ENCODE measurements around the gene NCAM1.

The NCAM1 gene

DNA sequence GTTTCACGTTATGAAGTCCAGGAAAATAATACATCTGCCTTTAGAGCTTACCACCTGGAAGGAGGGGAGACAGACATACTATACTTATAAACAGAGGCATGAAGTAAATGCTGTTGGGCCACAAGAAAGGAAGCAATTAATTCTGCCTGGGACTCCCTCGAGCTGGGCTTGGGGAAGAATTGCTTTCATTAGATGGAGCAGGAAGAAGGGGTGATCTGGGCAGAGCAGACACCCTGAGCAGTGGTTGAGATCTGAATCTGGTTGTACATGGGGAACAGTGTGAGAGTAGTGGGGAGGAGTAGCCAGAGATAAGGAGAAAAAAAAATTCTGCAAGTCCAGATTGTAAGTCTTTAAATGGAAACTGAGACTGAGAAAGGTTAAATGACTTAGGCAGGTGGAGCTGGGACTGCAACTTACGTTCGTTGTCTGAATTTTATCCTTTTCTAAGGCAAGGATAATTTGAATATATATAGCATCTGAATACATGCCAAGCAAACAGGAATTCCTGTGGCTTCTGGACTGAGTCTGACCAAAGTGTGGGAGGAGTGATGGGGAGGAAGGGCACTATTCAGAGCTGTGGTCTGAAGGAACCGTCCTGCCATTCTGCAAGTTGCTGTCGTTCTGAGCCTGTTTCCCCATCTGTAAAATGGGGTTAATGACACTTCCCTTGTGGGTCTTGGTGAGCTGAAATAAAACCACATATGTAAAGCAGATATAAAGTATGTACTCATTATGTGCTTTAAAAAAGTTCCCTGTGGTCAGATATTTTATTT is 7.9 kb downstream of the NCAM1 start:
- no peak for DNase-seq

DNA sequence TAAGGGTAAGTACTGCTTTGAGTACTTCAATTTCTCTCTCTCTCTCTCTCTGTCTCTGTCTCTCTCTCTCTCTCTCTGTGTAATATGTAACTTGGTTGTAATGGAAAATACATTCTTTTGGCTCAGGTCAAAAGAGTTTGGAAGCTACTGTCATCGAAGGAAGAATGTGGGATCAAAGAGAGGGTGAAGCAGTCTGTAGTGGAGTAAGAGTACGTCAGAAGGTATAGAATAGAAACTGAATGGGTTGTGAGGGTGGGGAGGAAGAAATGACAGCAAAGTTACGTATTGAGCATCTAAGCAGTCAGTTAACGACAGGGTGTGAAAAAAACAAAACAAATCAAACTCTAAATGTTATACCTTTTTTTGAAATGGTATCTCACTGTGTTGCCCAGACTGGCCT is 10.0 kb downstream of the NCAM1 start:
- DNase-seq = no peak

DNA sequence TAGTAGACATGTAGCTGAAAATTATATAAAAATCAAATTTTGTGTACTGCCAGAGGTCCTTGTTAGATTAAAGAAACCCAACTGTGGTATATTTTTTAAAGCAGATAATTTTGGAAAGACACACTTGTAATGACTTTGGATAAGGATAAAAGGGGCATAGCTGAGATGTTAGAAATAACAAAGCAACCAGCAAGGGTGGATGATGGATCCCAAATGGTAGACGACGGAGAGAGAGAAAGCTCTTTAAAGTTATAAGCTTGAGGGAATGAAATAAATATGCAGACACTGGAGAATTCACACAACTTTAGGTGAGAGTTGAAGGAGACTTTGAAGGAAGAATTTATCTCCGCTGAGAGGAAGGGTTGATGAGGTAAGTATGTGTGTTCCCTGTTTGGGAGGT is 10.6 kb downstream of the NCAM1 start:
- no peak for DNase-seq

DNA sequence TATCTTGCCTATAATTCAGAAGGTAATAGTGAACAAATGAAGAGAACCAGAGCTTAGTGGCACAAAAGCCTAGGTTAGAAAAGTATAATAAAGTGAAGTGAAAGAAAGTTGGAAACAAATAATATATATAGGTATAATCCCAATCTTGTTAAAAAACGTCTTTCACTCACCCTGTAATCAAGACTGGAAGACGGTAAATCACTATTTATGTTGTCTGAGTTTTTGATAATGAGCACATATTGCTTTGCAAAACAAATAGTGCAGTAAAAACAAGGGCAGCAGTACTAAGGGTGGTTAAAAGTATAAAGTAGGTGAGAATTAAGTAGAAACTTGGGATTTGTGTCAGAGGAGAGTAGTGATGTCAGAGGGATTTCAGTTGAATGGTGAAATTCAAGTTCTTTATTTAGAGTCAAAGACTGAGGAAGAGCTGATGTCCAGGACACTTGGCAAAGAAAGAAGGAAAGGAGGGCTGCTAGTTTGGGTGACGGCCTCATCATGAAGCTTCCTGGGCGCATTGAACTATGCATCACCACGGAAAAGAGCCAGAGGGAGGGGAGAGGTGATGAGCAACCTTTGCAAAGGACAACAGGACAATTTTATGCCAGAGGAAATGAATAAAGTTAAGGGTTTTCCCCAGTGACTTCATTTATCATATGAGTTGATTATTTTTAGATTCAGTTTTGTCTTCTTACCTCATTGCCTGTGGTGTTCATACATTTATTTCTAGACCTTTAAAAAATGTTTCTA is 11.4 kb downstream of the NCAM1 start:
- DNase-seq = no peak

DNA sequence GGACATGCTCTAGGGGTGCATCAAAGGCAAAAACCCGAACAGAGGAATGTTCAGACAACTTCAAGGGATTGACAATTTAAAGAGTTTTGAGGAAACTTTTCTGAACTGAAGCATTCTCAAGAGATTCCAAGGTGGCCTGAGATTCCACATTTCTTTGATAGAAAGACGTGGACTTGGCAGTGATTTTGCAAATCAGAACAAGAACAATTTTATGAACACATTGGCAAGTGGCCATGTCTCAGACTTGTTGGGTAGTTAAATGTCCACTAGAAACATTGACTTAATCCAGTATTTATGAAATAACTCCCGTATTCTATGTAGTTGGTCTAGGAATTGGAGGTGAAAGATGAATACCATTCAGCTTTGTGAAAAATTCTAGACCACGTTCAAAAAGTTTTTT is 13.8 kb downstream of the NCAM1 start:
- DNase-seq = no peak

DNA sequence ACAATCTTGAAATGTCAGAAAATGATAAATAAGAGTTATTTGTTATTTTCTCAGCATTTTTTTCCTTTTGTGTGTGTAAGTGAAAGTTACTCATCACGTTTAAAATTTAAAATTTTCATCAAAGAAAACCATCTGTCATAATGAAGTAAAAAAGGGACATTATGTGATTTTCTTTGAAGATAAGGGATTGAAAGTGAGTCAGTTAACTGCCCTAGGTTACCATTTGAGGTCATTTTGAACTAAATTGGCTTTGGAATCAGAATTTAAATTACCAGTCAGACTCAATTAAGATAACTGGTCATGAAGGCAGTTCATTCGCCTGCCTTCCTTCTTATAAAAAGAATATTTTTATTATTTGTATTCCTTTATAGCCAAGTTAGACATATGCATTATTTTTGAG is 14.3 kb downstream of the NCAM1 start:
- no peak for DNase-seq

DNA sequence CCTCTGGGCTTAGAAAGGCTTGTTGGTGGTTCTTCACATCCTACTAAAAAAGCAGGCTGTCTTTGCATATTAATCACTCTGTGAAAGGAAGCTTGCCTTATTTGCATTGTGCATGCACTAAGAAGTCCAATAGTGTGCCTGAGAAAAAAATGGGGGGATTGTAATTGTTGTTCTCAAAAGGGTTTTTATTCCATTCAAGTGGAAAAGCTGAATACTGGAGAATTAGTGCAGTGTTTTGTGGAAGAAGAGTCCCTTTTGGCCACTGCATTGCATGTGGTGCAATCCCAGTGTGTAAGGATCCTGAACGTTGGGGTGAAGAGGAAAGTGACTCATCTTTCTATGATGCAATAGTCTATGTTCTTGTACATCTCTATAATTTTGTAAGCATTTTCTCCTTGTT is 16.5 kb downstream of the NCAM1 start:
- no peak for DNase-seq

DNA sequence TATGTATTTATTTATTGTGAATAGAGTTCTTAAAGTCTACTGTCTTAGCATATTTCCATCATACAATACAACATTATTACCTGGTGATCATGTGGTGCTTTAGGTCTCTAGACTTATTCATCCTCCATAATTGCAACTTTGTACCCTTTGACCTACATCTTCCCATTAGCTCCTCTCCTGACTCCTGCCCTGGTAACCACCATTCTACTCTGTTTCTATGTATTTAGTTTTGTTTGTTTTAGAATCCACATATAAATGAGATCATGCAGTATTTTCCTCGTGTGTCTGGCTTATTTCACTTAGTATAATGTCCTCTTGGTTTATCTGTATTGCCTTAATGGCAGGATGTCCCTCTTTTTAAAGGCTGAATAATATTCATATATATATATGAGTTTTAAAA is 22.7 kb downstream of the NCAM1 start:
- no peak for DNase-seq

DNA sequence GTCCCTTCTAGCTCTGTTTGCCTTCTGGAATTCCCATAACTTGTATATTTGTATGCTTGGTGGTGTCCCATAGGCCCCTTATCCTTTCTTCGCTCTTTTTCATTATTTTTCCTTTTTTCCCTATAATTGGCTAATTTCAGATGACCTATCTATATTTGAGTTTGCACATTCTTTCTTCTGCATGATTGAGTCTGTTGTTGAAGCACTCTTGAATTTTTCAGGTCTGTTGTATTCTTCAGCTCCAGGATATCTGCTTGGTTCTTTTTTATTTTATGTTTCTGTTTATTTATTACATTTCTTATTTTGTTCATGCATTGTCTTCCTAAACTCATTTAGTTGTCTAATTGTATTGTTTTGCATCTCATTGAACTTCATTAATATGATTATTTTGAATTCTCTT is 28.0 kb downstream of the NCAM1 start:
- no peak for DNase-seq

DNA sequence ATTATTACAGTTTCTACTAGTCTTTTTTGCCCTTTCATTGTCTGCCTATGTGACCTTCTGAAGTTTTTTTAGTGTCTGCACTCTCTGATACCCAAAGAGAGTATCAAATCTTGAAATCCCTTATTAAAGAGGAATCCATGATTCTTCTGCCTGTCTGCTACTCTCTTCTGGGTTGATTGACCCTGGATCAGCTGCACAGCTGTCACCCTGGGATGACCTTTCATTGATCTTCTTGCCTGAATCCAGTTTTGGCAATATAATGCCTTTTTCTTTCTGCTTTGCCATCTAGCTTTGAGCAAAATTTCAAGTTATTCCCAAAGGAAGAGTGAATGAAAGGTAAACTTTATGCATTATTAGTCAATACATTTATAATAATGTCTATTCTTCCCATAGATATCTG is 32.6 kb downstream of the NCAM1 start:
- no peak for DNase-seq

DNA sequence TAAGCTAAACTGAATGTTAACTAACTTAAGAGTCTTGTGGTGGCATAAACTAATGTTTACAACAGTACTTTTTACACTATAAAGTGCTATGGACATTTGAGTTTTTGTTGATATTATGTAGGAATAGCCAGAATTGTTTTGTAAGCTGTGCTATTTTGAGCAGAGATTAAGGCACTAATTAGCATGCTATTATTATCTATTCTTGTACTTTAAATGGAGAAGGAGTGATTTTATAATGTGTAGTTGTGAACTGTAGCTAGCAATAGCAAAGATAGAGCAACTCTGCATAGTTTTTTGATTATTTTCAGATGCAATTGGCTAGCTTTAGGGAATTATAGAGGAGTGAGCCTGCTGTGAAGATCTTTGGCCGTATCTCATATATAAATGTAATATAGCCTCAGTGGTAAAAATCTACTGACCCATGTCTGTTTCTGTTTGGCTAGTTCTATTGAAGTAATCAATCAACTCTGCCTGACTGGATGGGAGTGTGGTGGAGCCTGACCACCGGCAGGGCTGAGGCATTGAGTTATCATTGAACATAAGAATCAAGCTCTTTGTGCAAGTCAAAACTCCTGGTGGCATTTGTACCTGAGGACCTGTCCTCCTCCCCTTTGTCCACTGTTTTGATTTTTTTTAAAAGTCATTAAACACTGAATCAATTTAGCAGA is 34.3 kb downstream of the NCAM1 start:
- DNase-seq = no peak

DNA sequence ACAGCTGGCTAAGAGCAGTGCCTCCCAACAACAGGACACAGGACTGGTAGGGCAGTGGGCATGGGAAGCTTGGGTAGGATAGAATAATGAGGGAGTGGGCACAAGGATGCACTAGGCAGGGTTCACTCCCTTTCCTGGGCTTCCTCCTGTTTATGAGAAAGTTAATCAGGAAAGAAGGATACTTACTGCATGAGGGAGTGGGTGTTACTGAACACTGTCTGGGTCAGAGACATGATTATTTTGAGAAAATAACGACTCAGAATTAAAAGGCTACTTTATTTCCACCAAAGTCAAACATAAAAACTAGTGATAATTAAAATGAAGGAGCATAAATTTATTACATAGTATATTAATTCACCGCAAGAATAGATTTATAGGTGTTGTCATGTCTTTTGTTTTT is 35.8 kb downstream of the NCAM1 start:
- no peak for DNase-seq

DNA sequence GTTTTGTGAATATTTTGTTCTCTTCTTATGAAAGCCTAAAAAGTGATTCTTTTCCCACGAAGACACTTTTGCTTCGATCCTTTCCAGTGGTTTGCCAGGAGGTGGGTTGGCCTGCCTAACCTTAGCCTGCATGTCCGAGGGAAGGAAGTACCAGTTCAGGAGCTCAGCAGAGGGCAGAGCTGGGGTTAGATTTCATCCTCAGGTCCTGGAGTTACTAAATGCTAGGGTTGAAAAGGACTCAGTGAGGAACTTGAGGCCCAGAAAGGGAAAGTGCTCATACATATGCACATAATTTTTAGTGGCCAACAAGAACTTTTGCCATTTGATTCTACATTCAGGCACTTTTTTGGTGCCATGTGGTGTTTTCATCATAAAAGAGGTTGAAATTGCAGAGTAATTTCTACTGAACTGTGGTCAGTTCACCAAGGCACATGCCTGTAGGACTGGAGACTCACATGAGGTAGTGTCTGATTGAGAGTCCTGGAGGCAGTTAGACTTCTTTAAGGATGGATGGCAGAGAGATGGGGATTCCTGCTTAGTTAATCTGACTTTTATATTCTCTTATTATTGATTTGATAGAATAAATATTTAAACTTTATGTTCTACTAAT is 36.7 kb downstream of the NCAM1 start:
- no peak for DNase-seq

DNA sequence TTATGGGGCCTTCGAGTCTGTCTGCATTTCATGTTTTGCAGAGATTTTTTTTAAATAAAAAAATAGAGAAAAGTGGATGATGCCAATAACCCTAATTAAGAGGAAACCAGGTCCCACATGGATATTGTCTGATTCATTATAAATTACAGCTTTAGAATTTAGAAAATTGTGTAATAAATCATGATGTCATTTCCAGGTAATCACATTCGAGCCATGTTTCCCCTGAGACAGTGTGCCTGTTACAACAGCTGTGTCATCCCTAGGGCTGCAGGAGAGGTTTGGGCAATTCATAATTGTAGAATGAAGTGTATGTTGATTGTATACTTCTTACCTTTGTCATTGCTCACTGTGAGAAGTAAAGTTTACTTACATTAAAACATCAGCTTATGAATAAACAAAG is 38.3 kb downstream of the NCAM1 start:
- DNase-seq = no peak

DNA sequence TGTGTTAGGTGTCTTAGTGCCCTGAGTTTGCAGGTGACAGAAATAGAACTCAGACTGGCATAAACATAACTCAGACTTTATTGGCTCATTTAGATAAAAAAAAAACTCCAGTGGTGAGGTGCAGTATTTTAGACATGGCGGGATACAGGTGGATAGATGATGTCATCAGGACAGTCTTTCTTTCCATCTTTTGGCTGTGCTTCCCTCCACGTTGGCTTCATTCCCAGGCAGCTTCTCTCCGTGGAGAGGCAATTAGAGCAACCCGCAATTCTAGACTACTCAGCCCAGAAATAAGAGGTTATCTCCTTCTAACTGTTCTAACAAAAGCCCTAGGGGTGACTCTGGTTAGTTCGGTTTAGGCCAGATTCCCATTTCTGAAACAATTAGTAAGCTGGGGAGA is 40.5 kb downstream of the NCAM1 start:
- no peak for DNase-seq

DNA sequence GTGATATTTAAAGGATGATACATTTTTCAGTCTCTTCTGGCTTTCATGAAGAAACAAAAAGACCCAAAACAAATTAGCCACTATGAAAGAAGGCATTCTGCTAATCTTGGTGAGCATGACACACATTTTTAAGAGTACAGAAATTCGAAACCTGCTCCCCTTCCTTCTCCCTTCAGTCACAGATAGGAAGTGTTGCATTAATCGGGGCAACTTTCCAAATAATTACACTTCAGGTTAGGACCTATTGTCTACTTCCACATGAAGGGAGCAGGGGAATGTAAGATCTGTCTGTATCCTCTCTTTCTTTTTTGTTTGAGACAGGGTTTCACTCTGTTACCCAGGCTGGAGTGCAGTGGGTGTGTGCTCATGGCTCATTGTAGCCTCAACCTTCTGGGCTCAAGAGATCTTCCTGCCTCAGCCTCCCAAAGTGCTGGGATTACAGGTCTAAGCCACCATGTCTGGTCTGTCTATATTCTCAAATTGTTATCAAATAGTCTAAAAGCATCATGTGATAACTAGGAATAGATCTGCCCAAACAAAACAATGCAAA is 45.8 kb downstream of the NCAM1 start:
- no peak for DNase-seq

DNA sequence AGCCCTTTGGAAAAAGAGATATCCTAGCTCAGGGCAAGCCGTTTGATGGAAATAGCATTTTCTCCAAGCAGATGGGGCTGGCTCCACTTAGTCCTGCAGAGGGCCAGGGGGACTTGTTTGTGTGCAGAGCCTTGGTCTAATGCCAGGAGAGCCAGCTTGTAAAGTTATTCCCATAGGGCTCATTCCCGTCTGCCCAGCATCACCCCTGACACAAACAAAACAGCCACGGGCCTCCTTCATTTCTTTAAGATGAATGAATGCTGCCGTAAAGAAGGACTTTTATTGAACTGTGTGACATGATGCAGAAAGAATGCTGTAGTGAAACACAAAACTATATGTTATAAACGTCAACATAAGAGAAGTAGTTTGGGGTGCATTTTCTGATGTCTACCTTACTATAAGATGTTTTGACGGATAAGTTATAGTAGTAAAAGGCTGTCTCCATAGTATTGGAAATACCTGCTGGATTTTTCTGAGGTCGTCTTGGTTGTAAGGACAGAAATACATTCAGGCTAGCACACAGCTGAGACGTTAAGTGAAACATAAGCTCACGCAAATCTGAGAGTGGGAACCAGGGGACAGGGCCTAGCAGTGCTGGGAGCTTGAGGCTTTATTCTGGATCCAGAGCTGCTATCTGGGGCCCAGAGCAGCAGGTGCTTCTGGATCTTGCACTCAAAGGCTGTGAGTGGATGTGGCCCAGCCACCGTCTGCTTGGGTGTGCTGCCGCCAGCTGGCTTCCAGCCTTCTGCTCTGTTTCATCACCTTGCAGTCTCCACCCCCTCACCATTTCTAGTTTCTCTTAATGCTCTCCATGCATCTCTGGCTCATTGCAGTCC is 53.3 kb downstream of the NCAM1 start:
- no peak for DNase-seq

DNA sequence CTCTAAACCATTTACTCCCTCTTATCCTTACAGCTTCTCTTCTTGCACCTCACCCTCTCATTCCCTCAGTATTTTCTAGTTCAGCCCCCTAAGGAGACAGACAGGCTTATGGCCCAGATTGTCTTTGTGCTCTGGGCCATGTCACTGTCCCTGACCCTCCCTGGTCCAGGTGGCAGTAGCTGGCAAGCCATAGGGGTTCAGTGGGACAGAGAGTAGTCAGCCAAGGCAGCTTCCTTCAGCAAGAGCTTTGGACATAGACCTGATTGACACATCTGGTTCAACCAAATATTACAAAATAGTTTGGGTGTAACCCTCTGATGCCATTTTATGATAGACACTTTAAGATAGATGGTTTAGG is 53.9 kb downstream of the NCAM1 start:
- no peak for DNase-seq

DNA sequence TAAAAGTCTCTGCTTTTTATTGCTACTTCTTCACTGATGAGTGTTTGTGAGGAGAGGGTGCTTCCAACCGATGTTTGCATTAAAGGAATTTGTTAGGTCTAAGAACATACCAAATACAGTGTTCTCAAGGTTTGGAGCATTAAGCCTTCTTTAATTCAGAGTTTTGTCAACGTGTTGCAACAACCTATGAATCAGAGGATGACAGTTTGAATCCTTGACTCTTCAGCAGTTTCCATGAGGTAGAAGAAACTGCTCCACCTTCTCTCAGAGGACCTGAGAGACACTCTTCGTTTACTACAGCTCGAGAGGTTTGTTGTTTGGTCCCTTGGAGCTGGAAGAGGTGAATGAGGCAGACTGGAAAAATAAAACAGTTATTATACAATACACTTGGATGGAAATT is 55.7 kb downstream of the NCAM1 start:
- no peak for DNase-seq

DNA sequence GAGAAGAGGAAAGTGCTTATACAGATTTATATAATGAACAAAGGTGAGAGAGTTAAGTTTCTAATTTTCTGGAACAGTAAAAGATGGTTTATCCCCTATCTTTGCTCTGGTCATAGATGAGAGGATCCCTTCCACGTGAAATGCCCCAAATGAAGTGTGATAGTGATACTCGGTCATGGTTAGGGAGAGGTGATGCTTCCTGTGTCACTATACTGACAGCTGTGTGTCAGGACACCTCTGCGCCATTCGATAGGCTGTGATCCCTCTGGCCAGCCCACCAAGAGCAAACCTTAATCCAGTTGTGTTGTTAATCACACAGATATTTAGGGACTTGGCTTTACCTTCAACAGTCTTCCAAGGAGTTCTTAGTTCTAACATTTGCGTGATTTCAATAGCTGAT is 57.7 kb downstream of the NCAM1 start:
- no peak for DNase-seq

DNA sequence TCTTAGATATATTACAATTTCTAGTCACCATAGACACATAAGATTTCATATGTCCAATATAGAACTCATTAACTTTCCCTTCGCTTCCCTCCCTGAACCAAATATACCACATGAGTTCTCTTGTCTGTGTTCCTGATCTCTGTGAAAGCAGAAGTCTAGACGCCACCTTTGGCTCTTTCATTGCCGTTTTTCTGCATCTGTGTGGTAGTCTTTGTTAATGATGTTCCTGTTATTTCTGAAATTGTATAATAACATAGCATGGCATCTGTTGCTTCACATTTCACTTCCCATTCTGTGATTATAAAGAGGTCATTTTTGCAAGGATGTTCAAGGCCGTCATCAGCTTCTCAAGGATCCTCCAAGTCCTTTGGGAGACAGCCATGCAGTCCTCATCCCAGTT is 58.5 kb downstream of the NCAM1 start:
- no peak for DNase-seq

DNA sequence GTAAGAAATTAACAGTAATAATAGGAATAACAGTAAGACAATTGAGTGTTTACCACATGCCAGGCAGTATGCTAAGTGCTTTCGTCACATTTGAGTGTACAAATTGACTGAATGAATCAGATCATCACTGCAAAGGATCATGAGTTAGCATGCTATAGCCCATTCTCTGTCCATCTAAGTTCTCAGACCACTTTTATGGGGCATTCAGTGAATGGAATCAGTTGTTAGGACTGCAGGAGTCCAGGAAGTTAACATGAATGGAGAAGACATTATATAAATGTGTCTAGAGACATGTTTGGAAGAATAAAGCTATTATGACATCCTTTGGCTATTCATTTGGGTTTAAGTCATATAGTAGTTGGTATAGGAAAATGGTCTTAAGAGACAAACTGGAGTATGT is 59.9 kb downstream of the NCAM1 start:
- no peak for DNase-seq

DNA sequence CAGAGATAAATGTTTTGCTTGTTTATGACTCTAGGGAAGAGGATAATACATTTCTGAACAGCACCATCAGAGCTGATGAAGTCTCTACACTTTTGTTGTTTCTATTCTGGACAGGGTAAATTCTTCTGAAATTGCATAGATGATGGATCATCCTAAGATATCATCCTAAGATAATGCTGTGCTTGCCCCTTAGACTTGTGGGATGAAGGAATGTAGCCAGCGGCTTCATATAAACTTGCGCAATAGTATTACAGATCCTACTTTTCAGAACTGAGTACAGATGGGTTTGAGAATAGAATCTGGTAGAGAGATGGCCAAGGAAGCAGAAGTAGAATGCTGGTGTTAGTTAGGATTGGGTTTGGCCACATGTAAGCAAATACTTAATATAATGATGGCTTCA is 61.0 kb downstream of the NCAM1 start:
- no peak for DNase-seq
